NT2/D1 (cell line): Measurements from ENCODE around the gene GSS.

ENCODE experiments used
- SUZ12 ChIP-seq: IDR thresholded peaks from 2 replicates; pipeline ENCODE4 v1.6.1; 2011; ENCODE audit not compliant: insufficient read length, insufficient read depth; ENCODE audit errors: extremely low read depth
- YY1 ChIP-seq: IDR thresholded peaks from 2 replicates; pipeline ENCODE4 v1.6.1; 2011; ENCODE audit not compliant: insufficient read length, insufficient read depth
- ZNF274 ChIP-seq: IDR thresholded peaks from 2 replicates; pipeline ENCODE4 v1.6.1; 2011; ENCODE audit warnings: mild to moderate bottlenecking, low read depth, low read length

DNA sequence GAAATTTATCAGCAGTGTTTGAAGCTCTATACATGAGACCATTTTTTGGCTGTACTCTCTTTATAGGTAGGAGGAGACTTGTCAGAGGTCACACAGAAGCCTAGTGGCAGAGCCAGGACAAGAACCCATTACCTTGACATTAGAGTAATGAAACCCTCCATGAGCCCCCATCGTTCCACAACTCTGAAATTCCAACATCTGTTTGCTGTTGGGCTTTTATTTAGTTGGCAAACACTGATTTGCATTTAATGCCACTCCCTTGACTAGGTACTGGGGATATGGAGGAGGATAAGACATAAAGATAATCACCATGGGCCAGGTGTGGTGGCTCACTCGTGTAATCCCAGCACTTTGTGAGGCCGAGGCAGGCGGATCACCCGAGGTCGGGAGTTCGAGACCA, 1.6 kb downstream of the GSS start:
- no peak for TF ChIP-seq YY1
- no peak for TF ChIP-seq ZNF274
- no peak for TF ChIP-seq SUZ12
